HG03280 (cell line): ENCODE measurements around the gene RPL27A.

Source experiments
- ATAC-seq: cut with Tn5 transposase; IDR thresholded peaks from one replicate; pipeline ENCODE4 v1.9.1; 2021; ENCODE audit warnings: mild to moderate bottlenecking, moderate library complexity; ENCODE audit not compliant: unreplicated experiment

The RPL27A gene

GRCh38 chr11:8672346-8672745 is 10.2 kb upstream of the RPL27A start:
- ATAC-seq, result no peak

GRCh38 chr11:8674859-8675258 is 7.7 kb upstream of the RPL27A start:
- ATAC-seq, result no peak

- ATAC-seq, result no peak
Measured at GRCh38 chr11:8676458-8676857, 6.1 kb upstream of the RPL27A start.

GRCh38 chr11:8679006-8679405 is 3.6 kb upstream of the RPL27A start:
- no peak for ATAC-seq

- ATAC-seq, result no peak
Measured at GRCh38 chr11:8681837-8682302, 722 bp upstream of the RPL27A start.

- ATAC-seq, result no peak
Measured at GRCh38 chr11:8683115-8683807, 669 bp downstream of the RPL27A start.

GRCh38 chr11:8684600-8685290 is 2.2 kb downstream of the RPL27A start:
- ATAC-seq, result no peak

GRCh38 chr11:8685306-8685705 is 2.7 kb downstream of the RPL27A start:
- ATAC-seq, result no peak

GRCh38 chr11:8685820-8686219 is 3.2 kb downstream of the RPL27A start:
- no peak for ATAC-seq

GRCh38 chr11:8686325-8686724 is 3.7 kb downstream of the RPL27A start:
- ATAC-seq, result no peak

- peak; percentile 95 for ATAC-seq
Measured at GRCh38 chr11:8688414-8689362, 6.1 kb downstream of the RPL27A start.

- no peak for ATAC-seq
Measured at GRCh38 chr11:8689726-8690255, 7.2 kb downstream of the RPL27A start.

- ATAC-seq, result no peak
Measured at GRCh38 chr11:8690374-8691342, 8.1 kb downstream of the RPL27A start.

GRCh38 chr11:8691601-8692000 is 9.0 kb downstream of the RPL27A start:
- no peak for ATAC-seq

GRCh38 chr11:8692417-8692816 is 9.8 kb downstream of the RPL27A start:
- ATAC-seq, result no peak

GRCh38 chr11:8693010-8693551 is 10.5 kb downstream of the RPL27A start:
- no peak for ATAC-seq

GRCh38 chr11:8693555-8693954 is 11.0 kb downstream of the RPL27A start:
- ATAC-seq, result no peak

- no peak for ATAC-seq
Measured at GRCh38 chr11:8694137-8694536, 11.5 kb downstream of the RPL27A start.

GRCh38 chr11:8697054-8697453 is 14.5 kb downstream of the RPL27A start:
- no peak for ATAC-seq

- ATAC-seq, result no peak
Measured at GRCh38 chr11:8698379-8698851, 15.8 kb downstream of the RPL27A start.
